Thyroid gland (tissue), 4 donors: Measurements from ENCODE around the gene SCAF8.

Experiments used
- CTCF ChIP-seq, 6 experiments: fragments of 200-600 bp in 3 of 6; fragments of 450-650 bp in 3 of 6; sonication (generic) in 3 of 6; IDR thresholded peaks; one replicate each; pipeline ENCODE4 v1.5.1; 2016 to 2019; ENCODE audit warnings: antibody characterized with exemption in 6 of 6, mild to moderate bottlenecking in 2 of 6, inconsistent platforms in 1 of 6, moderate library complexity in 1 of 6
- POLR2A ChIP-seq, 2 donors: fragments of 450-650 bp; IDR thresholded peaks; one replicate each; pipeline ENCODE4 v1.6.1; 2017; ENCODE audit warnings: antibody characterized with exemption in 2 of 2, mild to moderate bottlenecking in 2 of 2, moderate library complexity in 1 of 2

- no peak for TF ChIP-seq CTCF (IDR thresholded peaks at IDR 0.05)
- TF ChIP-seq POLR2A (IDR thresholded peaks at IDR 0.05): no peak
Measured at GRCh38 chr6:154737424-154737823, 4.2 kb downstream of the SCAF8 start.
